Ovary (tissue), 3 donors: Measurements from ENCODE around the gene PLLP.

Source experiments
- CTCF ChIP-seq, 3 donors: fragments of 450-650 bp in 2 of 3; fragments of 200-600 bp in 1 of 3; IDR thresholded peaks; one replicate each; pipeline versions ENCODE4 v1.5.1 to v1.8.0; 2016 to 2022; ENCODE audit warnings: antibody characterized with exemption in 3 of 3, mild to moderate bottlenecking in 1 of 3
- POLR2A ChIP-seq: fragments of 450-650 bp; IDR thresholded peaks from one replicate; pipeline ENCODE4 v1.6.1; 2017; ENCODE audit warnings: antibody characterized with exemption, mild to moderate bottlenecking, moderate library complexity
- donor health status: DM: no; HTN: no; CAD: no.

GRCh38 chr16:57251352-57251751, 33.1 kb downstream of the PLLP start:
- no peak for TF ChIP-seq CTCF (IDR thresholded peaks at IDR 0.05)
- TF ChIP-seq POLR2A, result no peak
